Measurements from ENCODE around the gene FDXR.

FDXR gene

GRCh38 chr17:74850310-74850709, 22.5 kb downstream of the FDXR start:
- no peak overlapping the region for H3K27ac ChIP-seq (replicated peaks)
- DNase-seq (ENCODE audit: low read depth in 1 of 2, low spot score in 1 of 2): no peak
- TF ChIP-seq, protein P1, sequence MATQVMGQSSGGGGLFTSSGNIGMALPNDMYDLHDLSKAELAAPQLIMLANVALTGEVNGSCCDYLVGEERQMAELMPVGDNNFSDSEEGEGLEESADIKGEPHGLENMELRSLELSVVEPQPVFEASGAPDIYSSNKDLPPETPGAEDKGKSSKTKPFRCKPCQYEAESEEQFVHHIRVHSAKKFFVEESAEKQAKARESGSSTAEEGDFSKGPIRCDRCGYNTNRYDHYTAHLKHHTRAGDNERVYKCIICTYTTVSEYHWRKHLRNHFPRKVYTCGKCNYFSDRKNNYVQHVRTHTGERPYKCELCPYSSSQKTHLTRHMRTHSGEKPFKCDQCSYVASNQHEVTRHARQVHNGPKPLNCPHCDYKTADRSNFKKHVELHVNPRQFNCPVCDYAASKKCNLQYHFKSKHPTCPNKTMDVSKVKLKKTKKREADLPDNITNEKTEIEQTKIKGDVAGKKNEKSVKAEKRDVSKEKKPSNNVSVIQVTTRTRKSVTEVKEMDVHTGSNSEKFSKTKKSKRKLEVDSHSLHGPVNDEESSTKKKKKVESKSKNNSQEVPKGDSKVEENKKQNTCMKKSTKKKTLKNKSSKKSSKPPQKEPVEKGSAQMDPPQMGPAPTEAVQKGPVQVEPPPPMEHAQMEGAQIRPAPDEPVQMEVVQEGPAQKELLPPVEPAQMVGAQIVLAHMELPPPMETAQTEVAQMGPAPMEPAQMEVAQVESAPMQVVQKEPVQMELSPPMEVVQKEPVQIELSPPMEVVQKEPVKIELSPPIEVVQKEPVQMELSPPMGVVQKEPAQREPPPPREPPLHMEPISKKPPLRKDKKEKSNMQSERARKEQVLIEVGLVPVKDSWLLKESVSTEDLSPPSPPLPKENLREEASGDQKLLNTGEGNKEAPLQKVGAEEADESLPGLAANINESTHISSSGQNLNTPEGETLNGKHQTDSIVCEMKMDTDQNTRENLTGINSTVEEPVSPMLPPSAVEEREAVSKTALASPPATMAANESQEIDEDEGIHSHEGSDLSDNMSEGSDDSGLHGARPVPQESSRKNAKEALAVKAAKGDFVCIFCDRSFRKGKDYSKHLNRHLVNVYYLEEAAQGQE (IDR thresholded peaks at IDR 0.05; ENCODE audit: insufficient replicate concordance, low read depth): no peak
- TF ChIP-seq SPI1 (IDR thresholded peaks at IDR 0.05; ENCODE audit: borderline replicate concordance, low read depth) (no peak), CTCF (IDR thresholded peaks at IDR 0.05; ENCODE audit: insufficient read depth, low read length) (no peak), GABPA (IDR thresholded peaks at IDR 0.05; ENCODE audit: low read depth) (no peak), POLR2AphosphoS5 (IDR thresholded peaks at IDR 0.05; ENCODE audit: low read depth) (no peak)
- no peak overlapping the region for H3K4me3 ChIP-seq (replicated peaks; ENCODE audit: insufficient read depth, low read length)
- H3K27me3 ChIP-seq (ENCODE audit: insufficient read depth, poor library complexity, severe bottlenecking): peaks cover 38% of the 10 kb centered on the region

GRCh38 chr17:74848656-74849399, 24.0 kb downstream of the FDXR start:
- TF ChIP-seq SPI1 (IDR thresholded peaks at IDR 0.05; ENCODE audit: borderline replicate concordance, low read depth) (no peak), GABPA (IDR thresholded peaks at IDR 0.05; ENCODE audit: low read depth) (no peak), CTCF (IDR thresholded peaks at IDR 0.05; ENCODE audit: insufficient read depth, low read length) (no peak), POLR2AphosphoS5 (IDR thresholded peaks at IDR 0.05; ENCODE audit: low read depth) (no peak)
- TF ChIP-seq, protein P1 (IDR thresholded peaks at IDR 0.05; ENCODE audit: insufficient replicate concordance, low read depth): no peak
- DNase-seq (ENCODE audit: low read depth in 1 of 2, low spot score in 1 of 2): no peak
- Histone ChIP-seq H3K27ac (replicated peaks) (no peak overlapping the region), H3K27me3 (ENCODE audit: insufficient read depth, poor library complexity, severe bottlenecking) (peaks cover 26% of the 10 kb centered on the region), H3K4me3 (replicated peaks; ENCODE audit: insufficient read depth, low read length) (no peak overlapping the region)

- no peak overlapping the region for H3K27ac ChIP-seq (replicated peaks)
- no peak for DNase-seq (ENCODE audit: low read depth in 1 of 2, low spot score in 1 of 2)
- peaks cover 7% of the 10 kb centered on the region for H3K27me3 ChIP-seq (ENCODE audit: insufficient read depth, poor library complexity, severe bottlenecking)
- TF ChIP-seq POLR2AphosphoS5 (IDR thresholded peaks at IDR 0.05; ENCODE audit: low read depth) (no peak), CTCF (IDR thresholded peaks at IDR 0.05; ENCODE audit: insufficient read depth, low read length) (no peak), GABPA (IDR thresholded peaks at IDR 0.05; ENCODE audit: low read depth) (no peak), SPI1 (IDR thresholded peaks at IDR 0.05; ENCODE audit: borderline replicate concordance, low read depth) (no peak)
- TF ChIP-seq, protein P1 (IDR thresholded peaks at IDR 0.05; ENCODE audit: insufficient replicate concordance, low read depth): no peak
- no peak overlapping the region for H3K4me3 ChIP-seq (replicated peaks; ENCODE audit: insufficient read depth, low read length)
Observed at GRCh38 chr17:74846621-74847020, 26.2 kb downstream of the FDXR start.
